Sigmoid colon (tissue), 7 donors: ENCODE results near the gene STK32B. TPM values are rescaled to one million over a fixed set of nuclear protein-coding genes. Genes with fewer than 3 reads are reported as not detected.

Experiments used
- DNase-seq: peaks from one replicate; pipeline ENCODE4 v3.0.0-alpha.2; 2019
- H3K27ac ChIP-seq, 4 donors: fragments of 200-600 bp; sonication (generic); one replicate each; pipeline ENCODE4 v1.5.1; 2016 to 2019; ENCODE audit warnings: mild to moderate bottlenecking in 1 of 4
- H3K27me3 ChIP-seq, 3 donors: fragments of 200-600 bp; sonication (generic); one replicate each; pipeline ENCODE4 v1.5.1; 2019; ENCODE audit warnings: mild to moderate bottlenecking in 1 of 3
- H3K36me3 ChIP-seq, 4 donors: fragments of 200-600 bp; sonication (generic); one replicate each; pipeline ENCODE4 v1.5.1; 2016 to 2019
- H3K4me1 ChIP-seq, 4 donors: fragments of 200-600 bp; sonication (generic); one replicate each; pipeline ENCODE4 v1.5.1; 2017 to 2019
- H3K4me3 ChIP-seq, 4 donors: fragments of 200-600 bp; sonication (generic); one replicate each; pipeline ENCODE4 v1.5.1; 2017 to 2019; ENCODE audit warnings: mild to moderate bottlenecking in 2 of 4, moderate library complexity in 1 of 4
- H3K9me3 ChIP-seq, 4 donors: fragments of 200-600 bp in 3 of 4; sonication (generic) in 3 of 4; one replicate each; pipeline versions ENCODE4 v1.5.1 to v1.6.1; 2013 to 2019
- CTCF ChIP-seq, 4 experiments: fragments of 450-650 bp in 3 of 4; fragments of 200-600 bp in 1 of 4; IDR thresholded peaks; one replicate each; pipeline ENCODE4 v1.5.1; 2016 to 2019; ENCODE audit warnings: antibody characterized with exemption in 4 of 4, mild to moderate bottlenecking in 3 of 4, moderate library complexity in 2 of 4
- EP300 ChIP-seq, 4 donors: sonication (generic); formaldehyde crosslinking; IDR thresholded peaks; one replicate each; pipeline ENCODE4 v1.6.1; 2017; ENCODE audit warnings: antibody characterized with exemption in 4 of 4
- POLR2A ChIP-seq, 2 donors: fragments of 450-650 bp; IDR thresholded peaks; one replicate each; pipeline ENCODE4 v1.6.1; 2016; ENCODE audit warnings: antibody characterized with exemption in 2 of 2, mild to moderate bottlenecking in 2 of 2, moderate library complexity in 2 of 2
- POLR2AphosphoS5 ChIP-seq, 4 donors: sonication (generic); formaldehyde crosslinking; IDR thresholded peaks; one replicate each; pipeline ENCODE4 v1.6.1; 2017; ENCODE audit warnings: antibody characterized with exemption in 4 of 4
- WGBS, 2 donors: extraction: QIAGEN DNeasy Blood & Tissue Kit; methylation state at CpG; one replicate each; pipeline ENCODE4 v1.1.7; 2013; 5-methylcytosine and 5-hydroxymethylcytosine counted together
- intact Hi-C: fragments of 100-400 bp; cut with DNase I; formaldehyde crosslinking; loops from one replicate; pipeline ENCODE4 v1.15.1; 2023
- polyA plus RNA-seq, 3 donors: library from polyadenylated mRNA; stranded (reverse); fragments of 200-250 nt; gene quantifications; one replicate each; pipeline ENCODE4 v1.2.3, GENCODE V29; 2013
- total RNA-seq, 4 donors: library from RNA; depleted of rRNA; stranded (reverse); fragments of >200 nt; gene quantifications; one replicate each; pipeline ENCODE4 v1.1.0, GENCODE V29; 2016
- donor health status: healthy with polysubstance abuse.
- donor health status: Bipolar disorder and iron deficiency.
- donor health status: healthy.

Gene STK32B
- total and polyA plus RNA-seq, 7 donors = 0.23 to 3.9 (median 1.8) TPM

DNA sequence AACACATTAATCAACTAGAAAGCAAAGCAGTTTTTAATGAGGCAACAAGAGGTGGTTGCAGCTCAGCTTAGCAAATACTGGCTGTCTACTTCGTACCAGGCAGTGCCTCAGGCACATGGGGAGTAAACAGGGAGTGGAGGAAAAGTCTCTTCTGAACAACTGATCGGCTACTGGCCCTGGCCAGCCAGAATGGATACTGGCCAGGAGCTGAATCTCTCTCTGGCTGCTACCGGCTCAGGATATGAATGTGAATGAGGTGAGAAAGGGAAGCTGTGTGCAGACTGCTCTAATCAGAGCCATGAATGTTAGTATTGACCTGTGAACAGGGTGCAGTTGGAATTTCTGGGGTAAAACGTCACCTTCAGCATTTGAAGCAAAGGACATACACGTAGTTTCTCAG is 77.3 kb downstream of the STK32B start:
- DNase-seq = no peak
- intact Hi-C loops = no loop called here
- H3K4me1 ChIP-seq = no peaks in the 10 kb centered on the region
- H3K27me3 ChIP-seq = no peaks in the 10 kb centered on the region
- H3K9me3 ChIP-seq = peaks cover 0 to 5% (median 0%) of the 10 kb centered on the region in 4 donors
- WGBS, 2 donors = 47 to 67% methylated on average over 5 of the region's 5 CpGs
- no peak for TF ChIP-seq POLR2AphosphoS5 (IDR thresholded peaks at IDR 0.05)
- TF ChIP-seq POLR2A (IDR thresholded peaks at IDR 0.05) = no peak
- no peak for TF ChIP-seq EP300 (IDR thresholded peaks at IDR 0.05)
- no peak for TF ChIP-seq CTCF (IDR thresholded peaks at IDR 0.05)
- H3K36me3 ChIP-seq = no peaks in the 10 kb centered on the region
- H3K4me3 ChIP-seq = no peak overlapping the region
- H3K27ac ChIP-seq = no peak overlapping the region

DNA sequence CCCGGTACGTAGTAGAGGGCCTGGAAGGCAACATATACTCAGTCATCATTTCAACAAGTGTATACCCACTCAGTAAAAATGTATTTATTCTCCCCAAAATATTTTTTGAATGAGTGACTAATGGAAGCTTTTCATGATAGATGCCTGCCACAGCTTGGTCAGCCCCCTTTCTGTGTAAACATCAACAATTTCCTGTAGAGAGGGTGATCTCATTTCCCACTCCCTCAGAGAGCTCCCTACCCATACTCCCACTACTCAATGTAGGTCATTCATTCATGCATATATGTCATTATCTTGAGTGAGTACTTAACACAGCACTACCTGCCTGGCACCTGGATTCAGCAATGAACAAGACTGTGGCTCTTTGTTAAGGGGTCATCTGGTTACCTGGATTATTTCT is 81.9 kb downstream of the STK32B start:
- no peak for DNase-seq
- H3K27me3 ChIP-seq = no peaks in the 10 kb centered on the region
- intact Hi-C loops = no loop called here
- peaks cover 0 to 5% (median 0%) of the 10 kb centered on the region in 4 donors for H3K9me3 ChIP-seq
- H3K27ac ChIP-seq = no peak overlapping the region
- no peaks in the 10 kb centered on the region for H3K36me3 ChIP-seq
- no peak overlapping the region for H3K4me3 ChIP-seq
- H3K4me1 ChIP-seq = no peaks in the 10 kb centered on the region
- WGBS, 2 donors = 89% methylated on average over 2 of the region's 2 CpGs
- TF ChIP-seq CTCF (IDR thresholded peaks at IDR 0.05) = no peak
- no peak for TF ChIP-seq EP300 (IDR thresholded peaks at IDR 0.05)
- no peak for TF ChIP-seq POLR2A (IDR thresholded peaks at IDR 0.05)
- no peak for TF ChIP-seq POLR2AphosphoS5 (IDR thresholded peaks at IDR 0.05)

DNA sequence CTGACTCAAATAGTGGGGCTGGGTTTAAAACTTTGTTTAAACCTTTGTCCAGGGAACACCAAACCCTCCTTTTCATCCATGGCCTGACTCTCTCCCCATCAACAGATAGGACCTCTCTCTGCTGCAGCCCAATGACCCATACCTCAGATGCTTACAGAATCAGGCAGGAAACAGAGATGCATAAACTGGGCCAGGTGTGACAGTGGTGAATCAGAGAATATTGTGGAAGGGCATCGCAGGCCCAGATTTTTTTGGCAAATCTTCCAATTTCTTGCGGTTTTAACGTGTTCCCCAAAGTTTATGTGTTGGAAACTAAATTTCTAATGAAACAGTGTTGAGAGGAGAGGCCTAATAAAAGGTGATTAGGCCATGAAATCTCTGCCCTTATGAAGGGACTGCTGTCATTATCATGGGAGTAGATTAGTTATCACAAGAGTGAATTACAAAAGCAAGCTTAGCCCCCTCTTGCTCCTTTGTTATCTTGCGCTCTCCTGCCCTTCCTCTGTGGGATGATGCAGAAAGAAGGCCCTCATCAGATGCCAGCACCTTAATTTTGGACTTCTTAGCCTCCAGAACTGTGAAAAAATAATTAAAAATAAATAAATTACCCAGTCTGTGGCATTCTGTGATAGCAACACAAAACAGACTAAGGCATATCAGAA is 82.8 kb downstream of the STK32B start:
- Histone ChIP-seq H3K9me3 (peaks cover 0 to 5% (median 0%) of the 10 kb centered on the region in 4 donors), H3K4me3 (no peak overlapping the region), H3K36me3 (no peaks in the 10 kb centered on the region), H3K27ac (no peak overlapping the region), H3K4me1 (no peaks in the 10 kb centered on the region), H3K27me3 (no peaks in the 10 kb centered on the region)
- WGBS, 2 donors = 84% methylated on average over 4 of the region's 4 CpGs
- intact Hi-C loops = no loop called here
- DNase-seq = no peak
- TF ChIP-seq CTCF (IDR thresholded peaks at IDR 0.05) (no peak), POLR2A (IDR thresholded peaks at IDR 0.05) (no peak), POLR2AphosphoS5 (IDR thresholded peaks at IDR 0.05) (no peak), EP300 (IDR thresholded peaks at IDR 0.05) (no peak)

GRCh38 chr4:5134620-5135019 is 83.3 kb downstream of the STK32B start:
- intact Hi-C loops = no loop called here
- 73 to 76% methylated on average over 4 of the region's 4 CpGs for WGBS, 2 donors

More at GRCh38 chr4:5134620-5135019, 83.3 kb downstream of the STK32B start:
- no peak overlapping the region for H3K27ac ChIP-seq
- no peaks in the 10 kb centered on the region for H3K4me1 ChIP-seq
- H3K9me3 ChIP-seq = peaks cover 0 to 5% (median 0%) of the 10 kb centered on the region in 4 donors
- no peak overlapping the region for H3K4me3 ChIP-seq
- no peak for DNase-seq
- H3K36me3 ChIP-seq = no peaks in the 10 kb centered on the region
- H3K27me3 ChIP-seq = no peaks in the 10 kb centered on the region
- TF ChIP-seq POLR2A (IDR thresholded peaks at IDR 0.05) = no peak
- TF ChIP-seq EP300 (IDR thresholded peaks at IDR 0.05) = no peak
- no peak for TF ChIP-seq POLR2AphosphoS5 (IDR thresholded peaks at IDR 0.05)
- no peak for TF ChIP-seq CTCF (IDR thresholded peaks at IDR 0.05)
